ENCODE measurements around the gene GRID1. TPM values are rescaled to one million over a fixed set of nuclear protein-coding genes. Genes with fewer than 3 reads are reported as not detected.

Gene GRID1
- polyA plus RNA-seq, 1 donor (not counting 4 experiments of a cell fraction or from before 2014, with no cell fraction given): 0.01 TPM

- Histone ChIP-seq H3K36me3 (ENCODE audit: control insufficient read depth in 2 of 2, extremely low read depth in 1 of 2, insufficient read depth in 2 of 2, low read length in 2 of 2) (no peaks in the 10 kb centered on the region), H3K9me3 (ENCODE audit: control insufficient read depth, low read depth, low read length) (no peaks in the 10 kb centered on the region), H3K27me3 (ENCODE audit: control insufficient read depth, extremely low read depth, insufficient read depth, low read length) (no peaks in the 10 kb centered on the region), H3K4me2 (ENCODE audit: control insufficient read depth, extremely low read depth, insufficient read depth, low read depth, low read length) (no peak overlapping the region), H3K9ac (ENCODE audit: control insufficient read depth, extremely low read depth, insufficient read depth, low read length) (no peak overlapping the region), H4K20me1 (ENCODE audit: control insufficient read depth, extremely low read depth, insufficient read depth, low read length) (no peaks in the 10 kb centered on the region), H3K27ac (ENCODE audit: control insufficient read depth, insufficient read depth, low read length) (no peak overlapping the region), H3K9me1 (ENCODE audit: control insufficient read depth, extremely low read depth, insufficient read depth, low read length) (no peaks in the 10 kb centered on the region), H3K4me1 (ENCODE audit: control insufficient read depth, extremely low read depth, insufficient read depth, low read length) (no peaks in the 10 kb centered on the region), H3K79me2 (ENCODE audit: control insufficient read depth, insufficient read depth, low read length) (no peaks in the 10 kb centered on the region), H3K4me3 (ENCODE audit: control insufficient read depth in 2 of 3, extremely low read depth in 1 of 3, insufficient read depth in 2 of 3, low read depth in 1 of 3, low read length in 3 of 3) (no peak overlapping the region), H2AFZ (ENCODE audit: control insufficient read depth, low read length) (no peak overlapping the region)
- dilution Hi-C loops (cut with MboI; ENCODE audit: extremely low pct_ligation_motif_present, low sequenced_read_pairs): no loop called here
- DNase-seq (ENCODE audit: low read depth, low spot score) (no peak), FAIRE-seq (no peak)
- TF ChIP-seq EZH2 (IDR thresholded peaks at IDR 0.05; ENCODE audit: low read length) (no peak), CTCF (optimal IDR thresholded peaks at IDR 0.05 in 1 of 3, IDR thresholded peaks at IDR 0.05 in 1 of 3, conservative IDR thresholded peaks at IDR 0.05 in 1 of 3; ENCODE audit: extremely low read depth in 1 of 3, insufficient read depth in 2 of 3, low read length in 3 of 3) (no peak)
Observed at GRCh38 chr10:86170255-86171108, 196.1 kb downstream of the GRID1 start.

- Histone ChIP-seq H3K9me1 (ENCODE audit: control insufficient read depth, extremely low read depth, insufficient read depth, low read length) (no peaks in the 10 kb centered on the region), H3K4me1 (ENCODE audit: control insufficient read depth, extremely low read depth, insufficient read depth, low read length) (no peaks in the 10 kb centered on the region), H3K27ac (ENCODE audit: control insufficient read depth, insufficient read depth, low read length) (no peak overlapping the region), H3K4me2 (ENCODE audit: control insufficient read depth, extremely low read depth, insufficient read depth, low read depth, low read length) (no peak overlapping the region), H3K9ac (ENCODE audit: control insufficient read depth, extremely low read depth, insufficient read depth, low read length) (no peak overlapping the region), H3K27me3 (ENCODE audit: control insufficient read depth, extremely low read depth, insufficient read depth, low read length) (no peaks in the 10 kb centered on the region), H4K20me1 (ENCODE audit: control insufficient read depth, extremely low read depth, insufficient read depth, low read length) (no peaks in the 10 kb centered on the region), H3K4me3 (ENCODE audit: control insufficient read depth in 2 of 3, extremely low read depth in 1 of 3, insufficient read depth in 2 of 3, low read depth in 1 of 3, low read length in 3 of 3) (no peak overlapping the region), H3K79me2 (ENCODE audit: control insufficient read depth, insufficient read depth, low read length) (no peaks in the 10 kb centered on the region), H3K36me3 (ENCODE audit: control insufficient read depth in 2 of 2, extremely low read depth in 1 of 2, insufficient read depth in 2 of 2, low read length in 2 of 2) (no peaks in the 10 kb centered on the region), H2AFZ (ENCODE audit: control insufficient read depth, low read length) (no peak overlapping the region), H3K9me3 (ENCODE audit: control insufficient read depth, low read depth, low read length) (no peaks in the 10 kb centered on the region)
- dilution Hi-C loops (cut with MboI; ENCODE audit: extremely low pct_ligation_motif_present, low sequenced_read_pairs): no loop called here
- DNase-seq (ENCODE audit: low read depth, low spot score) (no peak), FAIRE-seq (no peak)
- TF ChIP-seq EZH2 (IDR thresholded peaks at IDR 0.05; ENCODE audit: low read length) (no peak), CTCF (optimal IDR thresholded peaks at IDR 0.05 in 1 of 3, IDR thresholded peaks at IDR 0.05 in 1 of 3, conservative IDR thresholded peaks at IDR 0.05 in 1 of 3; ENCODE audit: extremely low read depth in 1 of 3, insufficient read depth in 2 of 3, low read length in 3 of 3) (no peak)
Observed at GRCh38 chr10:86169506-86170254, 196.9 kb downstream of the GRID1 start.
